Astrocyte of the spinal cord (primary cell): ENCODE data around the gene TRPV3.
A peak's percentile ranks its signal among the peaks of the same experiment; 100 is the strongest.

Experiments
- DNase-seq: peaks from one replicate; pipeline ENCODE4 v3.0.0; 2011; ENCODE audit warnings: low read depth, low spot score
- H3K4me3 ChIP-seq: 2 replicates; pipeline ENCODE4 v1.5.1; 2011; ENCODE audit warnings: low read depth, mild to moderate bottlenecking, low read length, moderate library complexity
- CTCF ChIP-seq: IDR thresholded peaks from 2 replicates; pipeline ENCODE4 v1.5.1; 2012; ENCODE audit warnings: low read depth, mild to moderate bottlenecking, low read length, inconsistent platforms
- in situ Hi-C: cut with HindIII; loops from 2 replicates; pipeline ENCODE4 v1.10.0; 2017; ENCODE audit warnings: low sequenced_read_pairs

TRPV3 gene

GRCh38 chr17:3557768-3558583 is at the start of gene TRPV3:
Gene TRPV3 (minus strand): TSS chr17:3557812. CDS start chr17:3554850, 2,962 bp downstream.
- no peak within 1 kb of the TSS for H3K4me3 ChIP-seq
- no peak for DNase-seq
- no peak for TF ChIP-seq CTCF
- in situ Hi-C loops, result no loop called here

GRCh38 chr17:3603870-3604259 is 46.3 kb upstream of the TRPV3 start:
- no peak for DNase-seq
- no peak for TF ChIP-seq CTCF
- in situ Hi-C loops, result no loop called here
- H3K4me3 ChIP-seq, result no peak overlapping the region

GRCh38 chr17:3603119-3603869 is 45.7 kb upstream of the TRPV3 start:
- no peak for TF ChIP-seq CTCF
- in situ Hi-C loops, result no loop called here
- DNase-seq, result peak; percentile 40

GRCh38 chr17:3602499-3602898 is 44.9 kb upstream of the TRPV3 start:
- peak; percentile 22 for DNase-seq
- in situ Hi-C loops, result no loop called here
- peak; percentile 43 for TF ChIP-seq CTCF
- no peak overlapping the region for H3K4me3 ChIP-seq

More at GRCh38 chr17:3603119-3603869, 45.7 kb upstream of the TRPV3 start:
- H3K4me3 ChIP-seq, result no peak overlapping the region

- no peak for TF ChIP-seq CTCF
- in situ Hi-C loops, result no loop called here
- H3K4me3 ChIP-seq, result no peak overlapping the region
- DNase-seq, result no peak
Measured at GRCh38 chr17:3600529-3601205, 43.1 kb upstream of the TRPV3 start.

- in situ Hi-C loops, result no loop called here
- no peak for DNase-seq
- H3K4me3 ChIP-seq, result no peak overlapping the region
- TF ChIP-seq CTCF, result no peak
Measured at GRCh38 chr17:3598078-3598477, 40.5 kb upstream of the TRPV3 start.
